DMS153 treated with DMSO at 0.1 percent for 48 hours (cell line): ENCODE data around the gene ANKRD60.

Experiments
- DNase-seq: peaks from one replicate; lab custom pipeline; 2025; ENCODE audit not compliant: unreplicated experiment; lab: John Stamatoyannopoulos, UW

ANKRD60 gene

GRCh38 chr20:58224974-58225373, 3.5 kb downstream of the ANKRD60 start:
- no peak for DNase-seq

- DNase-seq = no peak
Measured at GRCh38 chr20:58224097-58224496, 4.4 kb downstream of the ANKRD60 start.

GRCh38 chr20:58223358-58223941, 5.0 kb downstream of the ANKRD60 start:
- DNase-seq = no peak

- DNase-seq = no peak
Measured at GRCh38 chr20:58222446-58222845, 6.0 kb downstream of the ANKRD60 start.

- no peak for DNase-seq
Measured at GRCh38 chr20:58219342-58219700, 9.1 kb downstream of the ANKRD60 start.

GRCh38 chr20:58218665-58219341, 9.7 kb downstream of the ANKRD60 start:
- DNase-seq = no peak

GRCh38 chr20:58216334-58216733, 12.1 kb downstream of the ANKRD60 start:
- no peak for DNase-seq

GRCh38 chr20:58215116-58215515, 13.3 kb downstream of the ANKRD60 start:
- DNase-seq = no peak

GRCh38 chr20:58214310-58214709, 14.1 kb downstream of the ANKRD60 start:
- DNase-seq = no peak

- no peak for DNase-seq
Measured at GRCh38 chr20:58213716-58214115, 14.7 kb downstream of the ANKRD60 start.

- no peak for DNase-seq
Measured at GRCh38 chr20:58213121-58213520, 15.3 kb downstream of the ANKRD60 start.

GRCh38 chr20:58212636-58213035, 15.8 kb downstream of the ANKRD60 start:
- no peak for DNase-seq

GRCh38 chr20:58210398-58210747, 18.1 kb downstream of the ANKRD60 start:
- DNase-seq = no peak

GRCh38 chr20:58209652-58210397, 18.6 kb downstream of the ANKRD60 start:
- DNase-seq = peak; percentile 53

- DNase-seq = no peak
Measured at GRCh38 chr20:58208944-58209343, 19.5 kb downstream of the ANKRD60 start.

- DNase-seq = no peak
Measured at GRCh38 chr20:58205850-58206249, 22.6 kb downstream of the ANKRD60 start.

GRCh38 chr20:58202044-58202443, 26.4 kb downstream of the ANKRD60 start:
- no peak for DNase-seq

GRCh38 chr20:58201616-58202015, 26.8 kb downstream of the ANKRD60 start:
- no peak for DNase-seq

GRCh38 chr20:58199469-58199868, 29.0 kb downstream of the ANKRD60 start:
- no peak for DNase-seq

- no peak for DNase-seq
Measured at GRCh38 chr20:58198901-58199355, 29.5 kb downstream of the ANKRD60 start.

- DNase-seq = no peak
Measured at GRCh38 chr20:58198384-58198783, 30.1 kb downstream of the ANKRD60 start.

- no peak for DNase-seq
Measured at GRCh38 chr20:58197185-58197469, 31.3 kb downstream of the ANKRD60 start.
